GM21447 (cell line): ENCODE data around the gene HS6ST2.
"Not testable (repeated sequence)": the region's sequence is repeated elsewhere in the genome, so short reads cannot be mapped to it uniquely, and the experiment has no call there.

ENCODE experiments used
- ATAC-seq: cut with Tn5 transposase; IDR thresholded peaks from one replicate; pipeline ENCODE4 v1.9.1; 2021; ENCODE audit not compliant: unreplicated experiment

HS6ST2 gene

DNA sequence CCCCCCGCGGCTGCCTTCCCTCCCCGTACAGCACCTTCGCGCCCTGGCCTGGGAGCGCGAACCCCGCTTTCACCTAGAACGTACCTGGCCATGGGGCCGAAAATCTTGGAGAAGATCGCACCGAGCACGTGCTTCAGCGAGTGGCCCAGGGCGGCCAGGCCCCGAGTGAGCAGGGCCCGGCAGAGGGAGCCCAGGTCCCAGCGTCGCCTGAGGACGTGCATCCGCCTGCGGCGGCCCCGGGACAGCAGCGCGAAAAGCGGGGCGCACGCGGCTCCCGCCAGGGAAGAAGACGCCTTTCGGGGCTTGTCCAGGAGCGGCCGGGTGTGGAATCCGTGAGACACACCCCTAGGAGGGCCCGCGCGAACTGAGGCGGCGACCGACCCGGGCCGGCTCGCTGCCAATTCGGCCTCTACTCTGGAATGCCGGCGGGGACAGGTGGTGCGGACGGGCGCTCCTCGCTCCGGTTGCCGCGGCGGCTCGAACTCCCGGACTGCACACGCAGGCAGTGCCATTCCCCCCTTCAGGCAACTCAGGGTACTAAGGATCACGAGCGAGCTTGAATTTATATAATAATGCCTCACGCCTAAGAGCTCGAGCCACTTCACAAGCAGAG, at the start of gene HS6ST2:
Gene HS6ST2 (minus strand): TSS at position 539 of the 613 bp plus-strand sequence.
- ATAC-seq = no peak

- no peak for ATAC-seq
Observed at GRCh38 chrX:133007458-133007857, 49.0 kb upstream of the HS6ST2 start.

DNA sequence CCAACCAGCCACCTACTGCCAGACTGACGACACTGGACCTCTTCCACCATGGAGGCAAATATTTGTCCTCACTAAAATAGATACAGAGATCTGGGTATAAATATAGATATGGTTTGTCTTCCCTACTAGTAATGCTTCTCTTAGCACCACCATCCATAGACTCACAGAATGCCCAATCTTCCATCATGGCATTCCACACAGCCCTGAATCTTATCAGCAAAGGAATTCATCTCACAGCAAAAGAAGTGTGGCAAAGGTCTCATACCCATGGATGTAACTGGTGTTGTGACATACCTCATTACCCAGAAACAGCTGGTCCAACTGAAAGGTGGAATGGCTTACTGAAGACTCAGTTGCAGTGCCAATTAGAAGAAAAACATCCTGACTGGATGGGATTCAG, 47.2 kb upstream of the HS6ST2 start:
- no peak for ATAC-seq

GRCh38 chrX:133005042-133005441, 46.6 kb upstream of the HS6ST2 start:
- no peak for ATAC-seq

- no peak for ATAC-seq
Observed at GRCh38 chrX:132999209-132999608, 40.8 kb upstream of the HS6ST2 start.

DNA sequence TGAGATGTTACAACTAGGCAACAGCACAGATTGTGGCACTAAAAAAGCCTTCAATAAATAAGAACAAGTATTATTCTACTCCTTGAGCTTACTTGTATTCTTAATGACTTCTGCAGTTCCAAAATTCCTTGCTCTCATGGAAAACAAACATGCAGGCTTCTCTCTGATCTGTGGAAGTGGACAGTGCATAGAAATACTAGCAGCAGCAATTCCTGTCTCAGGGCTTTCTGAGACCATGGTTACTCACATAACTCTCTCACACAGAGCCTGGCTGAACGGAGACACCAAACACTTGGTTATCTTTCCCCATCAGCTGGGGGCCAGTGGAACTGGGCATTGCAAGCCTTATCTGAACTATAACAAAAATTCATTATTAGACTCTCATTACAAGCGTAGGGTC, 32.4 kb upstream of the HS6ST2 start:
- no peak for ATAC-seq

DNA sequence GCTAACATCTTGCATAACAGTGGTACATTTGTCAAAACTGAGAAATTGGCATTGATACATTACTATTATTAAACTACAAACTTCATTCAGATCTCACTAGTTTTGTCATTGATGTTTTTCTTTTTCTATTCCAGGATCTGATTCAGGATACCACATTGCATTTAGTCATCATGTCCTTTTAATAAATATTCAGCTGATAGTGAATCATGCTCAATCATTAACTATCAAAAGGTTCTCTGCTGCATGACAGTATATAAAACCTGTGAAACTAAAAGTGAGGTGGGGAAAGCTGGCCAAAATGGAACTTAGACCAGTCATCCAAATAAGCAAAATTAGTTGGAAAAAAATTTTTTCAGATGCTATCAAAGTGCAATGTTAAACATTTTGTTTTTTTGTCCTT, 28.1 kb upstream of the HS6ST2 start:
- ATAC-seq = no peak

- ATAC-seq = no peak
Observed at GRCh38 chrX:132984058-132984650, 25.7 kb upstream of the HS6ST2 start.

DNA sequence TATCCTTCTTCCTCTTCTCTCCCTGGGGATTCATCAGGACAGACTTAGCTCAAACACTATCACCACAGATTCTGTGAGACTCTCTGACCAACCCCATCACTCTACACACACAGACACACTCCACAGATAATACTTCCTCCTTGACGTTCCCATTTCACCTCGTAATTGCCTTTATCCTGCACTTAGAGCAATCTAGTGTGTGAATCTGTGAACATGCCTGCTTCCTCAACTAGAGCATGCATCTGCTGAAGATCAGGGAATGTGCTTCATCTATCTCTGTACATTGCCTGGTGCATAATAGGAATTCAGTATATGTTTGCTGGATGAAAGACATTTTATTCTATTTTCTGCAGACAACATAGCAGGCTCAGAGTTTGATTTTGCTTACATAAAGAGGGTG, 25.1 kb upstream of the HS6ST2 start:
- no peak for ATAC-seq

GRCh38 chrX:132980035-132980434, 21.6 kb upstream of the HS6ST2 start:
- ATAC-seq = not testable (repeated sequence)

GRCh38 chrX:132968296-132968949, 10.0 kb upstream of the HS6ST2 start:
- no peak for ATAC-seq

- no peak for ATAC-seq
Observed at GRCh38 chrX:132967049-132967448, 8.6 kb upstream of the HS6ST2 start.

GRCh38 chrX:132965461-132965860, 7.0 kb upstream of the HS6ST2 start:
- ATAC-seq = no peak

GRCh38 chrX:132961511-132961910, 3.1 kb upstream of the HS6ST2 start:
- ATAC-seq = no peak

GRCh38 chrX:132957211-132958090, 978 bp downstream of the HS6ST2 start:
- ATAC-seq = no peak

DNA sequence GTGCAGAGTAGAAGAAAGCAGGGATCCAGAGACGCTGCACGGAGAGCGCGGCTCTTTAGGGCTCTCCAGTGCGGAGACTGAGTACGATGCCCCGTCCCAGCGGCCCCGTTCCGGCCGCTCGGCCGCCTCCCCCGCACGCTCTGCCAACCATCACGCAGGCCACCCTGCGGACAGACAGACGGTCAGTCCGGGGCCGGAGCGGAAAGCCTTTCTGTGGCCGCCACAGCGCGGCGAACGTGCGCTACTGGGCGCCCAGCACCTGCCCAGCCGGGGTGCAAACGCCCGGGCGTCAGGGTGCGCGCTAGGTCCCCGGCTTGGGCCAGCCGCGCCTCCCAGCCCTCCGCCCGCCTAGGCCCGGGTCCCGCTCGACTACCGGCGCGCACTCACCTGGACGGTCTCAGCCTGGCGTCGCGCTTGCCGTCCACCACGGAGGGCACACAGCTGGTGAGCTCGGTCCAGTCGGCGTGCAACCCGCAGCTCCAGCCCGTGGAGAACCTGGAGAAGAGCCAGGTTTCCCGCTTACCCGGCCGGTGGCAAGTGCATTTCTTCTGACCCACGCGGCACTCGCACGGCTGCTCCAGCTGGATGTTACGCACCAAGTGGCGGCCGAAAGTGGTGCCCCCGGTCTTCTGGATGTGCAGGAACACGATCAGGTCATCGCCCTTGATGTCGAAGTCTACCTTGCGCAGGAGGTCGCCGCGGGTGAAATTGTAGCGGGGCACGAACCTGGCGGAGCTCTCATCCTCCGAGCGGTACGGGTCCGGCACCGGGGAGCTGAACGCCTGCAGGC, 1.8 kb downstream of the HS6ST2 start:
- ATAC-seq = no peak

- ATAC-seq = no peak
Observed at GRCh38 chrX:132955690-132956089, 2.7 kb downstream of the HS6ST2 start.

DNA sequence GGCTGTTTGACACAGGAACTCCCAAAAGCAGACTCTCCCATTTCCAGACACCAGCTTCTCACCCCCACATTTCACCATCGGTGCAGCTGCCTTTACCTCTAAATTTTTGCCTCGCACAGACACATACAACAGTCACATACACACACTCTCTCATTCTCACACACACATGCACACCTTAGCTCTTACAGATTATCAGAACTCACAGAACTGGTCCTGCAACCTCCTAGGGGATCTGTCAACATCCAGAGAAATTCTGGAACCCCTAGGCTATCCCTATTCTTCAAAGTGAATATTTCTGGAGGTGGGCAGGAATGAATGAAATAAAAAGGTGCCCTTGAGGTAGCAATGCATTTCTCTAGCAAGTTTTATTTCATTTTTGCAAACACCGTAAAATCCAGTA, 4.1 kb downstream of the HS6ST2 start:
- no peak for ATAC-seq

- no peak for ATAC-seq
Observed at GRCh38 chrX:132953354-132953753, 5.1 kb downstream of the HS6ST2 start.

DNA sequence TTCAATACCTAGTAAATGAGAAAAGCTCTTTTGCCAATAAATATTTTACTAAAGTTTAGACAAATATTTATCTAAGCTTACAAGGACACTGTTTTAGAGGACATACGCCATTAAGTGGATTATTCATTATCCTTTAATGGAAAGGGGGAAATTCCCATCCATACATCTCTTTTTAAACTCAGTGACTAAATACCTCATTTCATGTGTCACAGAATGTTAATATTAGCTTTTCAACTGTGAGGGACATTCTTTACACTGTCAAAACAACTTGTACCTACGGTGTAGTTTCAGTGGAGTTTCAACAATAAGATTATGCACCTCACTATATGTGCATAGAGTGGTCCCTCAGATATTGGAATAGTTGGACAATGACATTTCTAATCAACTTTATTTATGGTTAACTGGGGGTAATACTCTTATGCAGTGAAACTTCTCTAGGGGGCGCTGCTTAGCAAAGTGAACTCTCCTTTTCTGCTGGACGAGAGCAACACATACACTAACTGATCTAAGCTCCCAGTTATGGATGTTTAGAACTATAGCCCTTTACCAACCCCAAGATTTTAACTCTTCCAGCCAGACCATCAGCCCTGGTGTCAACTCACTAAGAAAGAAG, 9.7 kb downstream of the HS6ST2 start:
- ATAC-seq = no peak
